HG03378 (cell line): Measurements from ENCODE around the gene DMD.
"Not testable (repeated sequence)": the region's sequence is repeated elsewhere in the genome, so short reads cannot be mapped to it uniquely, and the experiment has no call there.

Source experiments
- ATAC-seq: cut with Tn5 transposase; IDR thresholded peaks from one replicate; pipeline ENCODE4 v1.9.1; 2021; ENCODE audit warnings: mild to moderate bottlenecking, moderate library complexity; ENCODE audit not compliant: unreplicated experiment

DMD gene

GRCh38 chrX:33156152-33156726 is 55.1 kb downstream of the DMD start:
- ATAC-seq: no peak

- no peak for ATAC-seq
Measured at GRCh38 chrX:33149580-33149979, 61.8 kb downstream of the DMD start.

DNA sequence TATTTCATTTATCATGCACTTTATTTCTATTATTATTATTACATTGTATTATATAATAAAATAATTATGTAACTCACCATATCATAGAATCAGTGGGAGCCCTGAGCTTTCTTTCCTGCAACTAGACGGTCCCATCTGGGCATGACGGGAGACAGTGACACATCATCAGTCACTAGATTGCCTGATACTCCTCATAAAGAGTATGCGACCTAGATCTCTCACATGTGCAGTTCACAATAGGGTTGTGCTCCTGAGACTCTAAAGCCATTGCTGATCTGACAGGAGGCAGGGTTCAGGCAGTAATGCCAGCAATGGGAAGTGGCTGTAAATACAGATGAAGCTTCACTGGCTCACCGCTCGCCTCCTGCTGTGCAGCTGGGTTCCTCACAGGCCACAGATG is 62.3 kb downstream of the DMD start:
- no peak for ATAC-seq

DNA sequence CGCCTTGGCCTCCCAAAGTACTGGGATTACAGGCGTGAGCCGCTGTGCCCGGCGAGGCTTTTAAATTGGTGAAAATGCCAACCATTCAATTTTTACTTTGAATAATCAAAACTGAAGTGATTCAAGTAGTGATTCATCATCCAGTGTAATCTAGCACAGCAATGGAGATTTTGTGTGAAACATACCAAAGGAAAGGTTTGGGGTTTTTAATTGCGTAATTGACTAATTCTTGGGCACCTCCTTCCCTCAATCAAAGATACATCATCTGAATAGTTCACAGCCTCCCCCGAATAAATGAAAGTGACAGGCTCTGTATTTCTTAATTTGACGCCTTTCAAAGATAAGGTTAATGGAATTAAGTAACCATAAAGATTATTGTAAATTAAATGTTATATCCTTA is 69.0 kb downstream of the DMD start:
- ATAC-seq: no peak

- ATAC-seq: no peak
Measured at GRCh38 chrX:33138677-33139249, 72.6 kb downstream of the DMD start.

- no peak for ATAC-seq
Measured at GRCh38 chrX:33134164-33134563, 77.2 kb downstream of the DMD start.

GRCh38 chrX:33133320-33133719 is 78.0 kb downstream of the DMD start:
- ATAC-seq: no peak

DNA sequence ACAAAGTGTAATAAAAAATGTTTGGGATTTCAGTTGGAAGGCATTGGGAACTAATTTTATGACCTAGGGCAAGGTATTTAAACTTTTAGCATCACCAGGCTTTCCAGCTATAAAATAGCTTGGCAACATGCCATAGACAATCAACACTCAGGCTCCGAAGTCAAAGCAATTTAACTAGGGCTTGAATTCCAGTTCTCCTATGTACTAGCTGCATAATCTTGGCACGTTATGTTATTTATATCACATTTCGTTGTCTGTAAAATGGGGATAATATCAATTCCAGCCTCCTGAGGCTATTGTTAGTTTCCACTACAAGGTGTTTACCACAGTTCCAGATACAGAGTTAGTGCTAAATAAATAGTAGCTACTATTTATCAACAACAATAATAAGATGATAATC is 78.8 kb downstream of the DMD start:
- no peak for ATAC-seq

- ATAC-seq: no peak
Measured at GRCh38 chrX:33129607-33130006, 81.7 kb downstream of the DMD start.

DNA sequence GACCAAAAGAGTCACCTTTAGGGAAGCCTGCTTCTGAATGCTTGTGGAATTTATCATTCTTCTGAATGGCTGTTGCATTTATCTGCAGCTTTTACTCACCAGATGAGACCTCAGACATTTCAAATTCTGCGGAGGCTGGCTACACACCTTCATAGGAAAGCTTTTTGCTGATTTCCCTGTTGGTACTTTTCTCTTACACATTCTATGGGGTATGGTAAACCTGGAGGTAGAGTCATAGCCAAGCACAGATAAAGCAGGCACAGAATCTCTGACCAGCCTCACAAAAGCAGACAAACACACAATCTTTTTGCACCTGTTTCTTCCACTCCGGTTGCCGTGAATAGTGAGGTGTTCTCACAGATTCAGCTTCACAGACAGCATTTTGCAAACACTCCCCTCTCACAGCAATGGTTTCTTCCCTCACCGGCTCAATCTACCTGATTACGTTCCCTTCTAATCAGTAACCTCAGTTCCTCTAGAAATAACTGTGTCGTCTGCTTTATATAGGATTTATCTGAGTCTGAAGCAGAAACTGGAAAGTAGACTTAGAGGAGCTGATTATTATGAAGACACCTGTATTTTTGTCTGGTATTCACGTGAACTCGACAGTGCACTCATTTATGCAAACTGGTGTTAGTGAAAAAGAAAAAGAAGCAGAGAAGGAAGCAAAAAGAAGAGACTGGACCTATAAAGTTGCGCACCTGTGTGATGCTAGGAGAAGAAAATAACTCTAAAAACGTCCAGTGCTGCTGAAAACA is 83.1 kb downstream of the DMD start:
- no peak for ATAC-seq

GRCh38 chrX:33126469-33126868 is 84.9 kb downstream of the DMD start:
- ATAC-seq: no peak

DNA sequence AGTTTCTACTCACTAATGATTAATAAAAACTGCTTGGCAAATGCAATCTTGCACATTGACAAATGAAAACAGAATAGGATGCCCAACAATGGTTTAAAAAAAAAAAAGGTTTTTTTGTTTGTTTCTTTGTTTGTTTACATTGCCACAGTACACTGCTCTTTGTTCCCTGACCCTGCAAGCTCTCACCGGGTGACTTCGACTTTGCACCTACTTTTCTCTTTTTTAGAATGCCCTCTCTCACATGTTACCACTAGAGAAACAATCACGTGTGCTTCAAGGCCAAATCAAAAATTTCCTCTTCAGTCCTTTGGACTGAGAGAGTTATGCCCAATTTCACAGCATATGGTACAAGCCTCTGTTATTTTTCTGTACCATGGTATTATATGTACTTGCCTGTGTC is 101.5 kb downstream of the DMD start:
- ATAC-seq: no peak

GRCh38 chrX:33106737-33107136 is 104.6 kb downstream of the DMD start:
- ATAC-seq: no peak

DNA sequence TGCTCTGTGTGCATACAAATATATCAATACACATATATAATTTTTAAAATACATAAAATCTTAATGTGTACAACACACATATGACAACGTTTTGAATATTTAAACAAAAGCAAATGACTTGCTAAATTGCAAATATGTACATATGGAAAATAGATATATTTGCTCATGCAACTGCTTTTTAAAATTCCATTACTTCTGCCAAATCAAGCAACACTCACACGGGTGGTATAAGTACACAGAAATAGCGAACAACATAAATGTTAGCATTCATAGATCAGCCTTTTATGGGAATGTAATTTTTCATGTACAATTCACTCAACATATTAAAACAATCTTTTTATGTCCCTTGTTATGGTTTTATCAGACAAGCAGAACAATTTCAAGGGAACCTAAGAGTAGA is 116.3 kb downstream of the DMD start:
- no peak for ATAC-seq

GRCh38 chrX:33087411-33087810 is 123.9 kb downstream of the DMD start:
- ATAC-seq: no peak

- no peak for ATAC-seq
Measured at GRCh38 chrX:33086886-33087285, 124.5 kb downstream of the DMD start.

DNA sequence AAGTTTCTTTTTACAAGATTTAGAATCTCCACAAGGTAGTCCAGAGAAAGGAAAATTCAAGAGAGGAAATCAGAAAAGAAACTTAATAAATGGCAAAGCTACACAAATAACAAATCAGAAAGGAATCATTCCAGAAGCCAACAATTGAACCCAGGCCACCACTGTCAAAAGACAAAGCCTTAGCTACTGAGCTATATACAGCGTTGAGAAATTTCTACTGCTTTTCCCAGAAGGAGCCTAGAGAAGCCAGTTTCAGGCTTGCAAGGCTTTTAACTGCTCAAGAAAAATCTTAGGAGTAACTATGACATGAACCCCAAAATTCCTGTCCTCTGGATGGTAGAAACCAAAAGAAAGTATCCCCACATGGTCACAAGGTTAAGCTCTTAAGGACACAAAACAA is 129.0 kb downstream of the DMD start:
- no peak for ATAC-seq

DNA sequence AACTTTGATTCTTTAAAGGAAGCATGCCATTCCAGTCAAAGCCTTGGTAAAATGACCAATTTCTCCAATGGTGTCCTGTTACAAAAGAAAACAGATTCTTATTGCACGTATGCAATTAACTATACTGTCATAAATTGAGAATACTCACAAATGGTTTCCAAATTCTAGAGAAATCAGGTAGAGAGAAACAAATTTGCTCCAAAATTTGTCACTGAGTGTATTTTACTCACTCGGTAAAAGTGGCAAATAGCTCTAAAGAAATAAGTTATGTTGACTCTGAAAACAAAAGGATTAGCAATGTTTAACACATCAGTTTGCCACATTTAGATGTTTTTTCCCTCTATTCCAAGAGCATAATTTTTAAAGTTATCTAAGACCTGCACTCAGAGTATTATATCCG is 133.1 kb downstream of the DMD start:
- ATAC-seq: no peak

- not testable (repeated sequence) for ATAC-seq
Measured at GRCh38 chrX:33073660-33074059, 137.7 kb downstream of the DMD start.

GRCh38 chrX:33065415-33065814 is 145.9 kb downstream of the DMD start:
- no peak for ATAC-seq

GRCh38 chrX:33062041-33062440 is 149.3 kb downstream of the DMD start:
- ATAC-seq: no peak

DNA sequence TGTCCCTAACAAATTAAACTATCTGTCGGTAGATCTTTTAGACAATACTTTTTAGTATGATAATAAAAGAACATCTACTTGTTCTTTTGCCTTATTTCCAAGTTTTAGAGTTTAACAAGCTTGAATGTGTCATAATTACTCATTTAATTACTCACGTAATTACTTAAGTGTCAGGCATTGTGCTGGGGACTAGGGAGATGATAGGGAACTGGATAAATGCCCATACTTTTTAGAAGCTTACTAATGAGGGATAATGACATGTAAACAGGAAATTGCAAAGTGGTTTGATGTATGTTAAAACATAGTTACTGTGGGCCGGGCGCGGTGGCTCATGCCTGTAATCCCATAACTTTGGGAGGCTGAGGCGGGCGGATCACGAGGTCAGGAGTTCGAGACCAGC is 158.3 kb downstream of the DMD start:
- no peak for ATAC-seq

DNA sequence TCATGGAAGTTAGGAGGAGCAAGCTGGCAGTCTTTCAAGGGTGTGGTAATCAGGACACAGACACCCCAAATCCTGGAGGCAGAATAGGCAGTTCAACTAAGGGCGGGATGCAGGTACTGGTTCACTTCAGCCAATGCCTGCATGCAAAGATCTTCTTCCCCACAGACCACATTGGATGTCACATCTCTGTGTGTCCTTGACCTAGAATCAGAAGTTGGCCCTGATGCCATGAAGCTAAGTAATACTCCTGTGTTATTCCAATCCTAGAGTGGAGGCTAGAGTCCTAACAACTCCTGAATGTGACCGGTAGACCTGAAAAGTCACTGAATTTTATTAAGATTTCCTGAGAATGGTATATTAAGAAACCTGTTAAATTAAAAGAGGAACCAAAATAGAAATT is 165.5 kb downstream of the DMD start:
- no peak for ATAC-seq
